ENCODE measurements around the gene PCDHGA3. TPM values are rescaled to one million over a fixed set of nuclear protein-coding genes. Genes with fewer than 3 reads are reported as not detected.

Gene PCDHGA3
- total RNA-seq, 2 donors from 2014 or later, result 5.3 to 9.1 TPM

- Histone ChIP-seq H3K27me3 (replicated peaks; ENCODE audit: insufficient read depth) (no peaks in the 10 kb centered on the region), H3K36me3 (peaks cover 31% of the 10 kb centered on the region), H3K4me3 (peak overlapping the region; percentile 76), H3K27ac (no peak overlapping the region), H3K4me1 (ENCODE audit: control insufficient read depth in 1 of 2, low read depth in 2 of 2) (peaks cover 0 to 12% of the 10 kb centered on the region in 2 donors), H3K9me3 (peaks cover 60% of the 10 kb centered on the region)
- DNase-seq (ENCODE audit: low spot score) (no peak), ATAC-seq (ENCODE audit: insufficient number of reproducible peaks, low FRiP score, low read depth) (no peak)
- no peak for TF ChIP-seq CTCF (IDR thresholded peaks at IDR 0.05)
Measured at GRCh38 chr5:141319202-141319601, 24.4 kb upstream of the PCDHGA3 start.

- Histone ChIP-seq H3K4me1 (ENCODE audit: control insufficient read depth in 1 of 2, low read depth in 2 of 2) (peaks cover 0 to 12% of the 10 kb centered on the region in 2 donors), H3K9me3 (peaks cover 58% of the 10 kb centered on the region), H3K4me3 (peak overlapping the region; percentile 76), H3K27me3 (replicated peaks; ENCODE audit: insufficient read depth) (no peaks in the 10 kb centered on the region), H3K27ac (peak overlapping the region in 1 of 2 donors; percentile 84), H3K36me3 (peaks cover 31% of the 10 kb centered on the region)
- TF ChIP-seq CTCF (IDR thresholded peaks at IDR 0.05), result no peak
- no peak for DNase-seq (ENCODE audit: low spot score)
- ATAC-seq (ENCODE audit: insufficient number of reproducible peaks, low FRiP score, low read depth), result no peak
Measured at GRCh38 chr5:141319699-141320098, 23.9 kb upstream of the PCDHGA3 start.

- peak within 1 kb of the TSS; percentile 84 to 95 for H3K27ac ChIP-seq
Measured at GRCh38 chr5:141320225-141321169, 23.1 kb upstream of the PCDHGA3 start, which contains the start of gene TAF7. Gene TAF7 (minus strand): TSS chr5:141320784. CDS start chr5:141320044, 740 bp downstream.

GRCh38 chr5:141322261-141322660, 21.4 kb upstream of the PCDHGA3 start:
- ATAC-seq (ENCODE audit: insufficient number of reproducible peaks, low FRiP score, low read depth) (no peak), DNase-seq (ENCODE audit: low spot score) (no peak)
- Histone ChIP-seq H3K27ac (no peak overlapping the region), H3K36me3 (peaks cover 17% of the 10 kb centered on the region), H3K9me3 (peaks cover 33% of the 10 kb centered on the region), H3K4me1 (ENCODE audit: control insufficient read depth in 1 of 2, low read depth in 2 of 2) (peaks cover 0 to 12% of the 10 kb centered on the region in 2 donors), H3K4me3 (no peak overlapping the region), H3K27me3 (replicated peaks; ENCODE audit: insufficient read depth) (no peaks in the 10 kb centered on the region)
- TF ChIP-seq CTCF (IDR thresholded peaks at IDR 0.05), result no peak

More at GRCh38 chr5:141320225-141321169, 23.1 kb upstream of the PCDHGA3 start, which contains the start of gene TAF7:
- peaks cover 50% of the 10 kb centered on the region for H3K9me3 ChIP-seq
- H3K4me1 ChIP-seq (ENCODE audit: control insufficient read depth in 1 of 2, low read depth in 2 of 2), result peaks cover 0 to 12% of the 10 kb centered on the region in 2 donors
- ATAC-seq (ENCODE audit: insufficient number of reproducible peaks, low FRiP score, low read depth) (peak; percentile 94), DNase-seq (ENCODE audit: low spot score) (peak; percentile 38)
- no peaks in the 10 kb centered on the region for H3K27me3 ChIP-seq (replicated peaks; ENCODE audit: insufficient read depth)
- peak; percentile 74 for TF ChIP-seq CTCF (IDR thresholded peaks at IDR 0.05)
- peak within 1 kb of the TSS; percentile 76 for H3K4me3 ChIP-seq
- H3K36me3 ChIP-seq, result peaks cover 31% of the 10 kb centered on the region

- no peaks in the 10 kb centered on the region for H3K36me3 ChIP-seq
- no peaks in the 10 kb centered on the region for H3K27me3 ChIP-seq (replicated peaks; ENCODE audit: insufficient read depth)
- peaks cover 28% of the 10 kb centered on the region for H3K9me3 ChIP-seq
- peak; percentile 33 for TF ChIP-seq CTCF (IDR thresholded peaks at IDR 0.05)
- H3K4me1 ChIP-seq (ENCODE audit: control insufficient read depth in 1 of 2, low read depth in 2 of 2), result peaks cover 0 to 3% of the 10 kb centered on the region in 2 donors
- no peak for ATAC-seq (ENCODE audit: insufficient number of reproducible peaks, low FRiP score, low read depth)
- no peak for DNase-seq (ENCODE audit: low spot score)
- H3K4me3 ChIP-seq, result peak overlapping the region; percentile 68
- H3K27ac ChIP-seq, result peak overlapping the region in 1 of 2 donors; percentile 15
Measured at GRCh38 chr5:141326088-141326854, 17.4 kb upstream of the PCDHGA3 start.
